Measurements from ENCODE around the gene NUP188.

NUP188 gene

DNA sequence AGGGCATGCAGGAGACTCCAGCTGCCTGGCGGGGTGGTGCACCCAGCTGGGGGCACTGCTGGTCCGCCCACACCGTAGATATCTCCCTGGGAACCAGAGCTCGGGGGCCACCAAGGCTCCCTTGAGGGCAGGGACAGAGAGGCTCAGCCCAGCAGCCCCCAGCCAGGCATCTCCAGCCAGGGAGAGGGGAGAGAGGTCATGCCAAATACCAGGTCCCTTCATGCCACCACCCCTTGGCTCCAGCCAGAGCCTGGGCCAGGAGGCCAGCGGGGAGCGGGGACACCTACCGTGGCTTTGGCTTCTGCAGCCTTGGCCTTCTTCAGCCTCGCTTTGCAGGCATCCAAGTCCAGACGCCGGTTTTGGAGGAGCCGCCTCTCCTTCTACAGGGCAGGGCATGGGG is 66.6 kb downstream of the NUP188 start:
- TF ChIP-seq, protein P1, sequence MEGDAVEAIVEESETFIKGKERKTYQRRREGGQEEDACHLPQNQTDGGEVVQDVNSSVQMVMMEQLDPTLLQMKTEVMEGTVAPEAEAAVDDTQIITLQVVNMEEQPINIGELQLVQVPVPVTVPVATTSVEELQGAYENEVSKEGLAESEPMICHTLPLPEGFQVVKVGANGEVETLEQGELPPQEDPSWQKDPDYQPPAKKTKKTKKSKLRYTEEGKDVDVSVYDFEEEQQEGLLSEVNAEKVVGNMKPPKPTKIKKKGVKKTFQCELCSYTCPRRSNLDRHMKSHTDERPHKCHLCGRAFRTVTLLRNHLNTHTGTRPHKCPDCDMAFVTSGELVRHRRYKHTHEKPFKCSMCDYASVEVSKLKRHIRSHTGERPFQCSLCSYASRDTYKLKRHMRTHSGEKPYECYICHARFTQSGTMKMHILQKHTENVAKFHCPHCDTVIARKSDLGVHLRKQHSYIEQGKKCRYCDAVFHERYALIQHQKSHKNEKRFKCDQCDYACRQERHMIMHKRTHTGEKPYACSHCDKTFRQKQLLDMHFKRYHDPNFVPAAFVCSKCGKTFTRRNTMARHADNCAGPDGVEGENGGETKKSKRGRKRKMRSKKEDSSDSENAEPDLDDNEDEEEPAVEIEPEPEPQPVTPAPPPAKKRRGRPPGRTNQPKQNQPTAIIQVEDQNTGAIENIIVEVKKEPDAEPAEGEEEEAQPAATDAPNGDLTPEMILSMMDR (IDR thresholded peaks at IDR 0.05; ENCODE audit: borderline replicate concordance, insufficient read depth, low read depth, low read length), result no peak
- H3K4me3 ChIP-seq (ENCODE audit: low read depth, low read length), result no peak overlapping the region

DNA sequence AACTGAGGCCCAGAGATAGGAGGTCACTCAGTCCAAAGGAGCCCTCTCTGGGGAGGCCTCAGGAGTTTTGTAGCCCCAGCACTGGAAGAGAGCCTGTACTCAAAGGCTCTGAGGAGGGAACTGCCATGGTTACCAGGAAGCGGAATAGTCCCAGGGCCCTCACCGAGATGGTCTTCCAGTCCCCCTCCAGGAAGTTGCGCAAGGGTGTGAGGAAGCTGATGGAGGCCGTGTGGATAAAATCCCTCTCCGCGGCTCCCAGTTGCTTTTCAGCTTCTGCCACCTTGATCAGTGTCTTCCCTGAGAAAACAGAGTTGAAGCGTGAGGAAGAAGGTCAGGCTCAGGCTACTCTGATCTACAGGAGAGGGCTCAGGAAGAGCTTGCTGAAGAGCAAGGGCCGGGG is 67.1 kb downstream of the NUP188 start:
- TF ChIP-seq, protein P1 (IDR thresholded peaks at IDR 0.05; ENCODE audit: borderline replicate concordance, insufficient read depth, low read depth, low read length), result no peak
- H3K4me3 ChIP-seq (ENCODE audit: low read depth, low read length), result no peak overlapping the region

DNA sequence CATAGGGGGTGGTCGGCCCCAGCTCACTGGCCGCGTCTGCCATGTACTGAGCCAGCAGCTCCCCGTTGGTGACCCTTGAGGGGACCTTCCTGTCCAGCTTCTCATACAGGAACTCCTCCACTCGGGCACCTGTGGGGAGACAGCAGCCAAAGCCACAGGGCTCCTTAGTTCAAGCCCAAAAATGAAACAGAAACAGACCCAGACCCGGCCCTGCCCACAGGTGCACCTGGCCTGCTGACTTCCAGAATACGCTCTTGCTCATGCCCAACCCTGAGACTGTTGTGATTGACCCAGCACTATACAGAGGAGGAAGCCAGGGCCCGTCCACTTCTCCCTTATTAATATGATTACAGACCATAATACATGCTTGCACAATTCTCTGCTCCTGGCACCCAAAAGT is 73.6 kb downstream of the NUP188 start:
- no peak overlapping the region for H3K4me3 ChIP-seq (ENCODE audit: low read depth, low read length)
- TF ChIP-seq, protein P1 (IDR thresholded peaks at IDR 0.05; ENCODE audit: borderline replicate concordance, insufficient read depth, low read depth, low read length), result no peak

DNA sequence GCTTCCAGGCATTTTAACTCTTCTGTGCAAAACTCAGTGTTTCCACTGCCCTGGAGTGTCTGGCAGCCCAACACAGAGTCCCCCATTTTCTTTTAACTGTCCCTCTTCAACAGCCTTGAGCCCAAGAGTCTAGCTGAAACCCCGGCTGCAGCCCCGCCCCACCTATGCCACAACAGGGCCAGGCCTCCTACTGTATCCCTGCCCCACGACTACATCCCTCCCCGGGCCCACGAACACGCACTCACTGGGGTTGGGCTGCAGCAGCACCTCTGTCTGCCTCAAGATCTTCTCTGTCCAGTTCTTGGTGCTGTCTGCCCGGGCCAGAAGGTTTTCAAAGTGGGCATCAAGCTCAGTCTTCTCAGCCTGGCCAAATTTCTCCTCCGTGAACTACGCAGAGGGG is 74.5 kb downstream of the NUP188 start:
- H3K4me3 ChIP-seq (ENCODE audit: low read depth, low read length), result no peak overlapping the region
- TF ChIP-seq, protein P1 (IDR thresholded peaks at IDR 0.05; ENCODE audit: borderline replicate concordance, insufficient read depth, low read depth, low read length), result no peak

DNA sequence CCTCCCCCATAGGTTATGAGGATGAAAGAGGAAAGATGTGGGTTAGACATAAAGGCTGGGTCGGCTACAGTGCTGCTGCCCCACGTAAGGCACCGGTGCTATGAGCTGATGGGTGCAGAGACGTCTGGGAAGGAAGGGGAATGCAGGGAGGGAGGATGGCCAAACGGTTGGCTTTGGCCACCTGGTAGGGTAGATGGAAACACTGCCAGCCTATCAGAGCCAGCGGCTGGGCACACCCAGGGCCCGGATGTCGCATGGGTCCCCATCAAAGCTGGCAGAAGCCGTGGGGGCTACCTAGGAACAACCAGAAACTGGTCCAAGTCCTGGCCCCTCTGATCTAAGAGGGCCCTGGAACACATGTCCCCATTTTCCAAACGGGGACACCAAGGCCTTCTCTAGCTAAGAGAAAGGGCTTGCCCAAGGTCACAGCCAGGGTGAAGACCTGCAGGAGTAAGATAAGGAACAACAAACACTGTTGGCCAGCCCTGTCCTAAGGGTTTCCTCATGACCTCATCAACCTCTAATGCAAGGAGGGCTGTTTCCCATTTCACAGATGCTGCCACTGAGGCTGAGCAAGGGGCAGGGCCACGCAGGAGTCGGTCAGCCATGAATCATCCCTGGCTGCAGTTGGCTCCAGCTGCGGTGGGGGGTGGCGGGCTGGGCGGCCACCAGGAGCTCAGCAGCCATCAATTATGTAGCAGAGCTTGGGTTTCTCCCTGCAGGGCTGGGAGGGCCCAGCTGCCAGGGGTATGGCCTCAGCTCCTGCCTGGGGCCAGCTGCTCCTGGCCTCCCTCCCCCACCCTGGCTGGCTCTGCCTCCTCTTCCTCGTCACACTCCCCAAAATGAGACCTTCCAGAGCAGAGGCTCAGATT is 75.8 kb downstream of the NUP188 start:
- H3K4me3 ChIP-seq (ENCODE audit: low read depth, low read length), result no peak overlapping the region
- TF ChIP-seq, protein P1 (IDR thresholded peaks at IDR 0.05; ENCODE audit: borderline replicate concordance, insufficient read depth, low read depth, low read length), result no peak

DNA sequence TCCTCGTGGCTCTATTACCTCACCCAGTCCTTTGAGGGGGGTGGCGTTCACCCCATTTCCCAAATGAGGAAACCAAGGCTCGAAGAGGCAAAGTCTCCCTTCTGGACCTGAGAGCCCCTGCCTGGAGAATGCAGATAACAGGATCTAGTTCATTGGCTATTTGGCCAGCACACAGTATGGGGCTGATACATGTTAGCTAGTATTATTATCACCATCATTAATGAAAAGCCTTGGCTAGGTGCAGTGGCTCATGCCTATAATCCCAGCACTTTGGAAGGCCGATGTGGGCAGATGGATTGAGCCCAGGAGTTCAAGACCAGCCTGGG is 76.4 kb downstream of the NUP188 start:
- H3K4me3 ChIP-seq (ENCODE audit: low read depth, low read length), result no peak overlapping the region
- TF ChIP-seq, protein P1 (IDR thresholded peaks at IDR 0.05; ENCODE audit: borderline replicate concordance, insufficient read depth, low read depth, low read length), result no peak
